Measurements from ENCODE around the gene G0S2. TPM values are rescaled to one million over a fixed set of nuclear protein-coding genes. Genes with fewer than 3 reads are reported as not detected.

Gene G0S2
- total and polyA plus RNA-seq, 9 of the 15 experiments (the other 6 are each of a cell fraction or from before 2014, with no cell fraction given) = 0.18 to 65.6 (median 11.4) TPM

GRCh38 chr1:209673631-209674417, 1.4 kb upstream of the G0S2 start (continued):
- no peak for TF ChIP-seq THAP7 (CRISPR knock-in tag; IDR thresholded peaks at IDR 0.05)
- peak; percentile 73 for TF ChIP-seq KLF6 (CRISPR knock-in tag; IDR thresholded peaks at IDR 0.05; ENCODE audit: borderline replicate concordance)
- no peak; the same call in 1 of the 2 replicates for TF ChIP-seq GTF2A2 (tag; IDR thresholded peaks at IDR 0.05)
- TF ChIP-seq MAFK (IDR thresholded peaks at IDR 0.05; ENCODE audit: low read length) = 0 out of 2 replicates have a peak, but pooled peaks have one; percentile 6
- no peak for TF ChIP-seq TOE1 (IDR thresholded peaks at IDR 0.05; ENCODE audit: borderline replicate concordance)
- TF ChIP-seq TOE1 (CRISPR knock-in tag; IDR thresholded peaks at IDR 0.05; ENCODE audit: borderline replicate concordance, low read depth) = no peak
- TF ChIP-seq PRDM10 (IDR thresholded peaks at IDR 0.05; ENCODE audit: partially characterized antibody) = no peak
- peak; percentile 85 for TF ChIP-seq OTX1 (CRISPR knock-in tag; IDR thresholded peaks at IDR 0.05)
- TF ChIP-seq ZBTB7A (IDR thresholded peaks at IDR 0.05; ENCODE audit: borderline replicate concordance, control insufficient read depth, low read depth, low read length) = no peak
- TF ChIP-seq KDM4B (IDR thresholded peaks at IDR 0.05; ENCODE audit: borderline replicate concordance in 2 of 2, low read depth in 1 of 2) = no peak
- TF ChIP-seq ZNF436 (CRISPR knock-in tag; IDR thresholded peaks at IDR 0.05) = no peak
- no peak for TF ChIP-seq MLX (CRISPR knock-in tag; conservative IDR thresholded peaks at IDR 0.05)
- no peak for TF ChIP-seq SRSF7 (optimal IDR thresholded peaks at IDR 0.05; ENCODE audit: low read depth, low read length)
- TF ChIP-seq ELK3 (CRISPR knock-in tag; IDR thresholded peaks at IDR 0.05) = no peak
- no peak for TF ChIP-seq ADNP (tag; IDR thresholded peaks at IDR 0.05)
- peak; percentile 93 for TF ChIP-seq IRF9 (tag; IDR thresholded peaks at IDR 0.05)
- TF ChIP-seq DEAF1 (CRISPR knock-in tag; IDR thresholded peaks at IDR 0.05) = no peak
- 0 out of 2 replicates have a peak, but pooled peaks have one; percentile 66 for TF ChIP-seq SMAD4 (CRISPR knock-in tag; conservative IDR thresholded peaks at IDR 0.05)

Measured in K562 (cell line).